DMS79 treated with DMSO at 0.1 percent for 48 hours (cell line): Measurements from ENCODE around the gene ATP6V1D.
"Not testable (repeated sequence)": the region's sequence is repeated elsewhere in the genome, so short reads cannot be mapped to it uniquely, and the experiment has no call there.

Experiments used
- DNase-seq: peaks from one replicate; lab custom pipeline; 2025; lab: John Stamatoyannopoulos, UW

Gene ATP6V1D

DNA sequence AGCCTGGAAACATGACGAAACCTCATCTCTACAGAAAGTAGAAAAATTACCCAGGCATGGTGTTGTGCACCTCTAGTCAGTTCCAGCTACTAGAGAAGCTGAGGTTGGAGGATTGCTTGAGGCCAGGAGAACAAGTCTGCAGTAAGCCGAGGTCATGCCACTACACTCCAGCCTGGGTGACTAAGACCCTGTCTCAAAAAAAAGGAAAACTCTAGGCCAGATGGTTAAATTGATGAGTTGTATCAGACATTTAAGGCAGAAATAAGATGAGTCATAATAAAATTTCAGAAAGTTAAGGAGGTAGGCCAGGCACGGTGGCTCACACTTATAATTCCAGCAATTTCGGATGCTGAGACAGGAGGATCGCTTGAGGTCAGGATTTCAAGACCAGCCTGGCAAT, 11.2 kb upstream of the ATP6V1D start:
- DNase-seq: no peak

DNA sequence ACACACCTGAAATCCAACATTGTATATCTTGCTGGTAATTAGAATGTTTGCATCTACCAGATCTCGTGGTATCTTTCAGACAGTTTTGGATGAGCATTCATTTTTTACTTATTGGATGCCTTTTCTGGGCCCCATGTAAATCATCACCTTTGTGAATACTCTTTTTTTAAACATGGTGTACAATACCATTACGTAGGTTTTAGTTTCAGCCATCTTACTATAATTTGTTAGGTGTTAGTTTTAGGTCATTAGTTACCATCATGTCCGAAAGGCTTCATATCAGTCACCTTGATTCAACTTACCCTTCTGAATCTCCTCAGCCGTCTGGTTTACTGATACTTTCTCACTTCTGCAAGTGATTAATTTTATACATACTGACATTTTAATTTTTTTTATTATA, 5.9 kb upstream of the ATP6V1D start:
- DNase-seq: no peak

DNA sequence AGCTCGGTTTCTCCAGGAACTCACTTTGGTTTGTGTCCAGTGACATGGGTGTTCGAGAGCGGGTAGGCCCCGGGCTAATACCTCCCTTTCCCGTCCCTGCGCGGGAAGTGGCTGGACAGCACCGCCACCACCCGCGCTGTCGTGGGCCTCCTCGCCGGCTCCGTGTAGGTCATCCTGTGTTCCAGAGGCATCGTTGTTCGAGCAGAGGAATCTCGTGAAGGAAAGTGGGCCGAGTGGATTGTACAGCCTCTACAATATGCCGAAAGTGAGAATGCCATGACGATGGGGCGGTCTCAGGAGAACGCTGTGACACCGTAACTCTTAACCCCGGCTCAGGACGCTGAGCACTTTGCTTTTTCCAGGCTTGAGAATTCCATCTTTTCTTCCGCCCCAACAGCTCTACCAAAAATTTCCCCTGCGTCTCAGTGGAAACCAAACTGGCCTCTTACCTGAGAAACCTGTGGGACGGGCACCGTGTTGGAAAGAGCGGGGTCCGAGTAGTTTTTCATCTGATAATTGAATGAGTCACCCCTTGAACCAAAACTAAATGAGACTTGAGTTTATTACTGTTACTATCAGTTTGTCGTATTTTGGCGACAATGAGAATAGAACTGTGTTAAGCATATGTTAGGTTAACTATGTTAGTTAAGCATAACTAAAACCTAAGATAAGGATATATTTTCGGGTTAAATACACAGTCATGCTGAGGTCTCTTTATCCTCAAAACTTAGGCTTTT, 1.0 kb upstream of the ATP6V1D start:
- no peak for DNase-seq

DNA sequence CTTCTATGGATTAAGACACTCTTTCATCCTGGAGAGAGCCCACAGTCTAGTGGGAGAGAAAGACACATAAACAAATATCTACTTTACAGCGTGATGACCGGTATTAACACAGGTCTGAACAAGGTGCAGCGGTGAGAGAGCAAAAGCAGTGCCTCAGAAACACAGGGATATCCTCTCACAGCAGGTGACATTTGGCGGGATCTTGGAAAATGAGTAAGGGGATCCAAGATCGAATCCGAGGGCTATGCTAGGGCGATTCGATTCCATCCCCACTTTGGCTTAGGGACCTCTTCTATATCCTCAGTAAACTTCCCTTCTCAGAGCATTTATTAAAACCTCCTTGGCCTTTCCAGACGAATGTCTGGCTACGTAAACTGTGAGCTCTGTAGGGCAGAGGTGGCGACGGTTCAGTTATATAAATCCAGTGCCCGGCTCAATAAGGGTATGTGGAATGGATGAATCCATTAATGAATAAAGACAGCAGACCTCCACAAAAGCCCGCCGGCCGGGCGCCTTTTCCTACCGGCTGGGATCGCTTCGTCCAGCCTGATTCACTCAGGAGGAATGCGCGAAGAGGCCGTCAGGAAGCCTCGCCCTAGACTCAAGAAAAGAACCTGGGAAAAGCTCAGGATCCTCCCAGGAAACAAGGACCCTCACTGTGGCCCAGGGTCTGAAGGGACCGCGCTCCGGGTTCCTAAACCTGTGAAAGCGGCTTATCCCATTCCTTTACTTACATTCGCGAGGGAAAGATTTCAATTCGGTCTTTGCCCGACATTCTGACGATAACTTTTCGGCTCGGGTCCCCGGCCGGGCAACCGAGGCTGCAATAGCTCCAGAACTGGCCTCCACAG, 455 bp downstream of the ATP6V1D start:
- DNase-seq: peak; percentile 48

DNA sequence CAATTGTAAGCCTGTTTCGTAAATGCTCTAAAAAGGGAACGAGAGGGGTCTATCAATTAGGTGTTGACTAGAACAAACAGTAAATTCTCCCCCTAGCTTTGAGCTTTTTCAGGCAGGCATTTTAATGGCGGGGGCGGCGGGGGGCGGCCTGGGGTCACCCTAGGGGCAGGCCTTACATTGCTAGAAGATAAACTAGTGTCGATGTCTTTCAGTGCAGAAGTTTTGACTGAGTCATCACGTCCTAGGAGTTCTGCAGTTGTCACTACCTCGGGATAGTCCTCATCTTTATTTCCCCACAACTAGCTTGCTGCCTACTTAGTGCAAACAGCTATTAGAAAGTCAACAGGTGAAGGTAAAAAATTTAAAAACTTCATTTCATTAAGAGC, 1.6 kb downstream of the ATP6V1D start:
- DNase-seq: no peak

DNA sequence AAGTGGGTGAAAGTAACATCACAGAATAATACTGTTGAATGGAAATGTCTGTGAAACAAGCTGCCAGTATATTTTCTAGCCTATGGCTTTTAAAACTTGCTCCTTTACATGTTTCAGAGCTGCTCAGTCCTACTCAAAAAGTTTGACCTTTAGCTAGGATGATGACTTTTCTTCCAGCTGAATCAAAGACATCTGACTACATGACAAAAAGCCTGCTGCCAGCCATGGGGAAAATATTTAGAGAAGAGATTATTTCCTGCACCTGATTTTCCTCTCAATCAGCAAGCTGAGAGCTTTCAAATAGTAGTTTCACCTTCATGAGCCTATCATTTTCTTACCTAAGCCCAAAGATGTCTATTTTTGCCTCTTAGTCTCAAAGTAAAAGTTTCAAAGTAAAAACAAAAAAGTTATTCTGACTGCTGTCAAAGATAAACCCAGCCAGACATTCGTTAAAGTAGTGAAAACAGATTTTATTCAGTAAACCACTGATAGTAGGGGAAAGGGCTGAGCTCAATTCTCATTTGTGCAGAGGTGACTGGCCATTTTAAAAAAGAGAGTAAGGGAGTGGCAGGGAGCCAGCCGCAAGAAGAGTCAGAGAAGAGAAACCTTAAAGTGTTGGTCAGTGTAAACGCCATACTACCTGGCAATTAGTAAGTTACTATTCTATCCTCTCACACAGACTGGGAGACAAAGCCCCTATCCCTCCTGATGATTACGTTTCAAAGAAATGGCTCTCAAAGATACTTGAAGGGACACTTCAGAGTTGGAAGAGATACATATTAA, 2.2 kb downstream of the ATP6V1D start:
- DNase-seq: peak; percentile 36

DNA sequence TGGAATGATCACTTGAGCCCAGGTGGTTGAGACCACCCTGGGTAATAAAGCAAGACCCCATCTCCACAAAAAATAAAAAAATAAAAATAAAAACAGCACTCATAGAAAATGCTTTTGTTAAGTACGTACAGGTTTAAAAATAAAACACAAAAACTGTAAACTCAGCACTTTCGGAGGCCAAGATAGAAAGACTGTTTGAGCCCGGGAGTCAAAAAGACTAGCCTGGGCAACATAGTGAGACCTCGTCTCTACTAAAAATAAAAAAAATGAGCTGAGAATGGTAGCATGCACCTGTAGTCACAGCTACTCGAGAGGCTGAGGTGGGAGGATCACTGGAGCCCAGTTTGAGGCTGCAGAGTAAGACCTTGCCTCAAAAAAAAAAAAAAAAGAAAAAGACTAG, 7.5 kb downstream of the ATP6V1D start:
- no peak for DNase-seq

DNA sequence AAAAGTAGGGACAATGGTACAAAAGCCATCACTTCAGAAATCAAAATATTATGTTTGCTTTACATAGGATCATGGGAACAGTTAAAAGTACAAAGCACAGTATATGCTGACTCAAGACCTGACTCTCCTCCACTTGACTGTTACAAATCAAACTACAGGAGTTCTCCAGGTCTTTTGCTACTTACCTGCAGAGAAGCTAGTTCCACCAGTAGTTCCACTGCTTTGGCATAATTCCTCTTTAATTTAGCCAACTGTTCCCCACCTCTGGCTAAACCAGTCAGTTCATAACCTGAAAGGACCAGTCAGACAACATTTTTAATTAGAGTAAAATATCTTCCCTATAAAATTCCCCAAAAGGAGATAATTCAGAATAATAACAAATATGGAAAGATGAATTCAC, 14.0 kb downstream of the ATP6V1D start:
- DNase-seq: no peak

DNA sequence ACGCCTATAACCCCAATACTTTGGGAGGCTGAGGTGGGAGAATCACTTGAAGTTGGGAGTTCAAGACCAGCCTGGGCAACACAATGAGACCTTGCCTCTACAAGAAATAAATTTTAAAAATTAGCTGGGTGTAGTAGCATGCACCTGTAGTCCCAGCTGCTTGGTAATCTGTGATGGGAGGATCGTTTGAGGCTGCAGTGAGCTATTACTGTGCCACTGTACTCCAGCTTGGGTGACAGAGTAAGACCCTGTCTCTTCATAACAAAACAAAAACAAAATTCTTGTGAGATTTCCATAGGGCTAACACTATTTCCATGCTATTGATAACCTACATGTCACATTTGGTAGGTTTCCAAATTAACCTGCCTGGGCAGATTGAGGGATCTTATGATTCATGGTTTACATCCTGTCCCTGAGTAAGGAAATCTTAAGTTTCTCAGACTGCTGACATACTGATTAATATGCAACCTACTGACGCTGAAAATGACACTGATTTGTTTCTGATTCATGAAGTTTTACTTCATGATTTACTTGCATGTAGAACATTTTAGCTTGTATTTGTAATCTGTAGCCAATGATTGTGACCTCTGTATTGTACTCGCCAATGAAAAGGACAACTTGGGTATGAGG, 15.9 kb downstream of the ATP6V1D start:
- DNase-seq: no peak

DNA sequence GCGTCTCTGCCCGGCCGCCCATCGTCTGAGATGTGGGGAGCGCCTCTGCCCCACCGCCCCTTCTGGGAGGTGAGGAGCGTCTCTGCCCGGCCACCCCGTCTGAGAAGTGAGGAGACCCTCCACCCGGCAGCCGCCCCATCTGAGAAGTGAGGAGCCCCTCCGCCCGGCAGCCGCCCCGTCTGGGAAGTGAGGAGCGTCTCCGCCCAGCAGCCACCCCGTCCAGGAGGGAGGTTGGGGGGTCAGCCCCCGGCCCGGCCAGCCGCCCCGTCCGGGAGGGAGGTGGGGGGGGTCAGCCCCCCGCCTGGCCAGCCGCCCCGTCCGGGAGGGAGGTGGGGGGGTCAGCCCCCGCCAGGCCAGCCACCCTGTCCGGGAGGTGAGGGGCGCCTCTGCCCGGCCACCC, 18.4 kb downstream of the ATP6V1D start:
- DNase-seq: not testable (repeated sequence)

DNA sequence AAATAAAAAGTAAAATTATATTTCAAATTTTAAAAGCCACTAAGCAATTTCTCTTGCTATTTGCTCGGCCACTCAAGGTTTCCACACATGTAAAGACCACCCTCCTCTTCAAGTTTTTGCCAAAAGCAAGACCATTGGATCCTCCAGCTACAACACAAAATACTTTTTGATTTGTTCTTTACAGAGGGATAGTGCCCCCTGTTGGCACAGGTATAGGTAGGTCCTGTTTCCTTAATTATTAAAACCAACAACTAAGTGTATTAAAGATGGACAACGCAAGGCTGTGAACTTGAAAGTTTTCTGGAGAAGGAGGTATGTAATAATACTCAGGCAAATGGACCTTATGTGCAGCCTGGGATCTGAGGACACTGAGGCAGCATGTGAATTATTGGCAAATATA, 23.8 kb downstream of the ATP6V1D start:
- no peak for DNase-seq

DNA sequence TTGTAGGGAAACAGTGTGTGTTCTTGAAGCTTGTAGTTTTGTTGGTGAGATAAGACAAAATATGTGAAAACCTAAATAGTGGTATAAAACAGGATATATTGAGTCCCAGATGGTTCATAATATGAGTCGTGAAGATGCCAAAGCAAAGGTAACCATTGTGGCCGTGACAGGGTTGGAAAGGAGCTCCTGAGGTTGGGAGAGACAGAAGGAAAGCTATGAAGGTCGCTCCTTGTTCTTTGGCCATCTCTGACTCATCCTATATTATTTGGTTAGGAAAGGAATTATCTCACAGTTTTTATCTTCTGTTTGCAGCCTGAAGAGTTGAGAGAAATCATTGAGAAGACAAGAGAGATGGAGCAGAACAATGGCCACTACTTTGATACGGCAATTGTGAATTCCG, 27.1 kb downstream of the ATP6V1D start:
- DNase-seq: no peak

DNA sequence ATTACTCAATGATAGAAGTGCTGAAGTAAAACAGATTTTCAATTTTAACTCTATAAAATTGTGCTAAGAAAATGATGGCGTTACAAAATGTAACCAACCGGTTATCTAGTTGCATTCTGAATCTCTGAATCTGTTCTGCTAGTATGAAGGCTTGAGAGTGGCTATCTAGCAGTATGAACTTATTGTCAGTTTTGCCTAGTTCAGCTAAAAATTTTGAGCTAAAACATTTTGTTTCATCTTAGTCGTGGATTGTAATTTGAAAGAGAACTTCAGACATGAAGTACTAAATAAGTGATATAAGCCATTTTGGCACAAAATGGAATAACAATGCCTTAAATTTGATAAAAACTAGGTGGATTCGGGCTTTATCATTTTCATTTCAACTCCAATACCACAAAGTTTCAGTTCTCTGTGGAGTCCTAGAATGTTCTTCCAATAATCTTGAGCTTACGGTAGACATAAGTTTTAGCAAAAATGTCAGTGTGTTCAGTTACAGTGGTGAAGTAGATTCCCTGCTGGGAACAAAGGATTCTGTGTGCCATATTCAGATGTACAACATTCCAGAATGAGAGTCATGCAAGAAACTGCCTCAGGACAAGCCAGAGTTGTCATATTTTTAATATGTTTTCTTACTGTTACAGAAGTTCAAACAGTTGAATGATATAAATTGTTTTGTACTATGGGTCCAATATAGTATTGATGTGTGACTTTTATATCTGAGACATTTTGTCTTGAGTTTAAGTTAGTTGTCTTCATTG, 28.1 kb downstream of the ATP6V1D start:
- no peak for DNase-seq

DNA sequence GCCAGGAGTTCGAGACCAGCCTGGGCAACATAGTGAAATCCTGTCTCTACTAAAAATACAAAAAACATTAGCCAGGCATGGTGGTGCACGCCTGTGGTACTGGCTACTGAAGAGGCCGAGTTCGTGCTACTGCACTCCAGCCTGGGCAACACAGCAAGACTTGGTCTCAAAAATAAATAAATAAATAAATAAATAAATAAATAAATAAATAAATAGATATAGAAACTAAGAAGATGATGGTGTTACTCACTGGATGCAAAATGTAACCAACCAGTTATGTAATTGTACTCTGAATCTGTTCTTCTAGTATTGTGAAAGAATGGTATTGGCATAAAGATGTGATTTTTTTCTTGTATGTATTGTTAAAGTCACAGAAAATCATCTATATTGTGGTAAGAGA, 29.9 kb downstream of the ATP6V1D start:
- DNase-seq: not testable (repeated sequence)

DNA sequence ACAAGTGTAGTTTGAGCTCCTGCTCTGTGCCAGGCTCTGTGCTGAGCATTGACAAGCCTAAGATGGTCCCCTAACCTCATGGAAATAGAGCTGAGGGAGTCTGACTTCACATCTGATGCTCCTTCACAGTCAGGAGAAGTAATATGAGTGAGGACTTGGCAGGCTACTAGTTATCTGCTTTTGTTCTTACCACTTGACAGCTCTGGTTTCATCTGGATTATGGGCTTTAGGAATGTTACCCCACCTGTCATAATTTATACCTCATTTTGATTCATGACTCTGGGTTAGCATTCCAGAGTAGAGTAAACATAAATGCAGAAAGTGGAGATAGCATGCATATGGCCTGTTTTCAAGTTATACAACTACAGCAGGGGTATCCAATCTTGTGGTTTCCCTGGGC, 40.5 kb downstream of the ATP6V1D start:
- no peak for DNase-seq

DNA sequence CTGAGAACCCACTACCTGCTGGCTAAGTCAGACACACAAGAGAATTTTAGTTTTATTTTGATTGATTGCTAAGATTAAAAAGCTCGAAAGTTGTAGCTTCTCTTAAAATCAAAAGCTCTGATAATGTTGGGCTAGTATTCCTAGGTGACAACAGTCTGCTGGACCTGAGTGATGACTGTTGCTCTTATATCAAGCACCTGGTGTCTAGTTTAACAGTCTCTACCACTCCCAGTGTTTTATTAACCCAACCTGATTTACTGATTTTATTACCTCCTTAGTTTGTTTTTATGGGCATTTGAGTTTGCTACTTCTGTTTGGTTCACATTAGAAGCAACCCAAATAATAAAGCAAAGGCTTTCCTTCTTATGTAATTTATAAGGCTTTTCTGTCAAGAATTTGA, 41.8 kb downstream of the ATP6V1D start:
- DNase-seq: no peak

DNA sequence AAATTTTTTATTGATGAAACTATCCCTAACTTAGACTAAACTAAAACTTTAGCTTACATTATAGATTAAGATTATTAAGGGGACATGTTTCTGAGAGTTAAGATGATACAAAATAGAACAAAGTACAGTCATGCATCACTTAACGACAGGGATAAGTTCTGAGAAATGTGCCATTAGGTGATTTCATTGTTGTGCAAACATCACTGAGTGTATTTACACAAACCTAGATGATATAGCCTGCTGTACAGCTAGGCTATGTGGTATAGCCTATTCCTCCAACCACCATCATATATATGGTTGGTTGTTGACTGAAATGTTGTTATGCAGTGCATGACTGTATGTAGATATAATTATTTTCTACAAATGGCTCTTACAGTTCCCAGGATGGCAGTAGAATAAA, 46.5 kb downstream of the ATP6V1D start:
- DNase-seq: no peak

DNA sequence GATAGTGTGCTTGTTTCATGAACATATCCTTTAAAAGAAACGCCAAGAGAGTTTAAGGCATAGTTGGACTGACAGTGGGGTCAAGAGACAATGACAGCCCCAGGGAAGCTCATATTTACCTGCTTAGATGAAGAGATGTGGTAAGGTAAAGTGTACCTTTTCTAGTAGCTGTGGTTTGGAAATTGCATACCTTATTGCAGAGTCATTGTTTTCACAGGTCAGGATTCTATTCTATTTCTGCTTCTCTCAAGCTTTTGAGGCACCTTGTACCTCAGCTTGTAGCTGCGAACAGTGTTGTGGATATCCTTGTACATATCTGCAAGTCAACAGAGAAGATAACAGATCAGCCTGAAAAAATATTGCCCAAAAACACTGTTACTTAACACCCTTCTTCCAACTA, 47.7 kb downstream of the ATP6V1D start:
- DNase-seq: peak; percentile 11
